GM10248 (cell line): ENCODE measurements around the gene AUTS2.

ENCODE experiments used
- CTCF ChIA-PET: fragments of 300-600 bp; sonication (Branson Sonifier 250); formaldehyde crosslinking; extraction: SDS; loops from one replicate; lab custom pipeline; 2021; ENCODE audit warnings: antibody characterized with exemption; lab: Yijun Ruan, JAX
- POLR2A ChIA-PET: fragments of 350-650 bp; sonication (Branson Sonifier 250); formaldehyde crosslinking; extraction: SDS; loops from one replicate; lab custom pipeline; 2020; ENCODE audit warnings: antibody characterized with exemption; lab: Yijun Ruan, JAX
- DNase-seq: peaks from one replicate; pipeline ENCODE4 v3.0.0; 2012; ENCODE audit errors: extremely low spot score
- TF ChIP-seq, protein P1 (sequence below): IDR thresholded peaks from 2 replicates; pipeline ENCODE4 v1.5.1; 2012; ENCODE audit warnings: mild to moderate bottlenecking, low read depth; ENCODE audit errors: extremely low read depth, missing control alignments, control extremely low read depth

Gene AUTS2

DNA sequence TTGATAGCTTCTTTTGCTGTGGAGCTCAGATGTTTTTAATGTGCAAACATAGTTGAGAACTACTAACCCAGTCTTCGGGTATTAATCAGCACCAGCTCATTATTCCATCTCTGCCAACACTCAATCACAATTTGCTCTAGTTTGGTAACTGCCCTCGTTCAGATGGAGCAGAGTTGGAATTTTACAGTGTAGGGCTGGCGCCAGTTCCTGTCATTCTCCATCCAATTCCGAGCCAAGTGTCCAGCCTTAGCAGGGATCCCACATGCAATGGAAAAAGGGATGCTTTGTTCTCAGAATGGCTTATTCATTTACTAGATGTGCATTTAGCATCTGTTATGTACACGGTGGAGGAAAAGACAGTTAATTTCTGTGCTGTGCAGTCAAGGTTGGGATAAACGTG, 1029.2 kb downstream of the AUTS2 start:
- no peak for DNase-seq
- CTCF ChIA-PET = interaction anchor here (1.0 to 1.3 kb wide), 2 partner anchors 11 to 24 kb away, joined by 3 read pairs; no protein-coding TSS in a partner anchor
- TF ChIP-seq, protein P1, sequence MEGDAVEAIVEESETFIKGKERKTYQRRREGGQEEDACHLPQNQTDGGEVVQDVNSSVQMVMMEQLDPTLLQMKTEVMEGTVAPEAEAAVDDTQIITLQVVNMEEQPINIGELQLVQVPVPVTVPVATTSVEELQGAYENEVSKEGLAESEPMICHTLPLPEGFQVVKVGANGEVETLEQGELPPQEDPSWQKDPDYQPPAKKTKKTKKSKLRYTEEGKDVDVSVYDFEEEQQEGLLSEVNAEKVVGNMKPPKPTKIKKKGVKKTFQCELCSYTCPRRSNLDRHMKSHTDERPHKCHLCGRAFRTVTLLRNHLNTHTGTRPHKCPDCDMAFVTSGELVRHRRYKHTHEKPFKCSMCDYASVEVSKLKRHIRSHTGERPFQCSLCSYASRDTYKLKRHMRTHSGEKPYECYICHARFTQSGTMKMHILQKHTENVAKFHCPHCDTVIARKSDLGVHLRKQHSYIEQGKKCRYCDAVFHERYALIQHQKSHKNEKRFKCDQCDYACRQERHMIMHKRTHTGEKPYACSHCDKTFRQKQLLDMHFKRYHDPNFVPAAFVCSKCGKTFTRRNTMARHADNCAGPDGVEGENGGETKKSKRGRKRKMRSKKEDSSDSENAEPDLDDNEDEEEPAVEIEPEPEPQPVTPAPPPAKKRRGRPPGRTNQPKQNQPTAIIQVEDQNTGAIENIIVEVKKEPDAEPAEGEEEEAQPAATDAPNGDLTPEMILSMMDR = no peak
- POLR2A ChIA-PET = no interaction called here

DNA sequence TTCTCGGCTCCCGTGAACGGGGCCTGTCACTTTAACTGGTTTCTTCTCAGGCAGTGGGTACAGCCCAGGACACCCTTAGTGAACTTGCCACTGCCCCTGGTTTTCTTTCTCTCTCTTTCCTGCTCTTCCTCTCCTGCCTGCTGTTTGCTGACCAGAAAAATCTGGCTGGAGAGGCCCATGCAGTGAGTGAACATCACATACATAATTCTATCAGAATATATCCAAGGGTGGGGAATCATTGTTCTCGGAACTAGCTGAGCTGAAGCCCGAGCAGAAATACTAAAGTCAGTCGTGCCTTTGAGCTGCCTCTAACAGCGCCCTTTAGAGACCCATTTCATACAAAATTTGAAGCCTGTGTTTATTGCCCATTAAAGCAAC, 1032.2 kb downstream of the AUTS2 start:
- DNase-seq = no peak

DNA sequence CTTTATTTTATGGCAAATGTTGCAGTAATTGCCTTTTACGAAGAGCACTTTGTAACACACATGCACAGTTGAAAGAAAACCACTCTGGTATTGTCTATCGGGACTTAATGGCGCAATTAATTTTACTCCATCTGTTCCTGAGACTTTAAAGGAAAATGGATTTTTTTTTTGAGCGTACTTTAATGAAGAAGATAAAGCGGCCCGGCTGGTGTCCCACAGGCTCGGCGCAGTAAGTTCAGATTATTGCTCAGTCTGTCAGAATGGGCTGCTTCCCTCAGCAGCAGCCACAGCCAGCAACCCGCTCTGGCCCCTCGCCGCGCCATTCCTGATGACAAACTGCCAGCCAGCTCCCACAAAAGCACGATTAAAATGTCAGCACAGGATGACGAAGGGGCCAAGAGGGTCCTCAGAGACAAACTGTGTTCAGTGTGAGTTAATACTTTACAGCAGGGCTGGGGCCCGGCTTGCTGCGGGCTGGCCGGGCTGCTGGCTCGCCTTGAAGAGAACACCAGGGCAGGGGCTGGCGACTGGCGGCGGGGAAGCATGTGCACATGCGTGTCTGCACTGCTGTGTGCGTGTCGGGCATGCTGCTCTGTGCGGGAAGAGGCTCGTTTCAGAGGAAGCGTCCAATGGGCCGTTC, 1032.7 kb downstream of the AUTS2 start:
- no peak for DNase-seq
- ChIA-PET CTCF (interaction anchor here (1.0 to 2.0 kb wide), 3 partner anchors 13 to 18 kb away, joined by 3 to 6 read pairs (median 4); no protein-coding TSS in a partner anchor), POLR2A (no interaction called here)
- TF ChIP-seq, protein P1 = no peak

More for the DNA sequence above, 1032.2 kb downstream of the AUTS2 start:
- ChIA-PET CTCF (interaction anchor here (1.0 to 2.0 kb wide), 4 partner anchors 12 to 18 kb away, joined by 3 to 6 read pairs (median 4); no protein-coding TSS in a partner anchor), POLR2A (no interaction called here)
- TF ChIP-seq, protein P1 = no peak

GRCh38 chr7:70631718-70632117, 1033.4 kb downstream of the AUTS2 start:
- DNase-seq = no peak
- TF ChIP-seq, protein P1 = no peak
- ChIA-PET POLR2A (no interaction called here), CTCF (no interaction called here)

DNA sequence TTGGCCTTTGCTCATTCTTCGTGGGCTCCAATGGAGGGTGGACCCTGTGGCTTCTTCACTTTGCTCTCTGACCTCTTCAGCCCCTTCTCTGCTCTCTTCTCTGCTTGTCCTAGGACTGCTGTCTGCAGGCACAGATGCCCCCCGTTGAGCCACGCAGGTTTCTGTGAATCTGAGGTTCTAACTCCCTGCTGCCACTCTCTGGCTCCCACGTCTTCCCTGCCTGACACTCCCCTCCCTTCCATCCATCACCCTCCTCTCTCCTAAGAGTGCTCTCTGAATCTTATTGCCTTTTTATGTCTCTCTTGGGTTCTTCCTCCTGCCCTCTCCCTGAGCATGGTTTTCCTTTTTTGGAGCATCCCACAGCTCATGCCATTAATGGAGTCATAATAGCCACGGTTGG, 1034.1 kb downstream of the AUTS2 start:
- CTCF ChIA-PET = no interaction called here
- DNase-seq = no peak
- POLR2A ChIA-PET = no interaction called here
- TF ChIP-seq, protein P1 = no peak

GRCh38 chr7:70634071-70634470, 1035.8 kb downstream of the AUTS2 start:
- DNase-seq = no peak
- ChIA-PET POLR2A (interaction anchor here (0.6 kb wide), 1 partner anchor 1120 kb away, joined by 4 read pairs; no protein-coding TSS in a partner anchor), CTCF (no interaction called here)
- TF ChIP-seq, protein P1 = no peak
